ENCODE measurements around the gene ABLIM1. TPM values are rescaled to one million over a fixed set of nuclear protein-coding genes. Genes with fewer than 3 reads are reported as not detected.

The ABLIM1 gene
- total and polyA plus RNA-seq, 10 of the 15 experiments (the other 5 are each of a cell fraction or from before 2014, with no cell fraction given) = 14.2 to 50.5 (median 28.1) TPM

- ATAC-seq (no peak), FAIRE-seq (no peak), DNase-seq (ENCODE audit: low read depth, low spot score) (no peak)
- no peaks in the 10 kb centered on the region for H3K9me3 ChIP-seq (replicated peaks; ENCODE audit: control insufficient read depth, insufficient read depth, low read length)
- SMC1A ChIA-PET (ENCODE audit: uncharacterized antibody, unreplicated experiment) = interaction anchor here (0.6 to 5.4 kb wide), 11 partner anchors 8 to 316 kb away, joined by 3 to 54 read pairs (median 6); no protein-coding TSS in a partner anchor
- no peak overlapping the region for H3K9ac ChIP-seq (ENCODE audit: control insufficient read depth, insufficient read depth, low read length)
- WGBS (ENCODE audit: insufficient coverage, insufficient replicate concordance, low lambda C conversion rate, missing lambda C conversion rate) = 4% methylated on average over 1 of the region's 1 CpG
- in situ Hi-C loops (cut with MboI) (loop anchor here (5.0 to 10.0 kb wide), 3 partner anchors 227 to 654 kb away; no protein-coding TSS in a partner anchor), intact Hi-C loops (cut with micrococcal nuclease; ENCODE audit: unreplicated experiment) (loop anchor here (2.0 kb wide), 4 partner anchors 224 to 660 kb away; no protein-coding TSS in a partner anchor)
- H3K27ac ChIP-seq (ENCODE audit: control insufficient read depth, insufficient read depth) = no peak overlapping the region
- no peak overlapping the region for H2AFZ ChIP-seq (ENCODE audit: control insufficient read depth, low read depth, low read length)
- no peak overlapping the region for H3K4me3 ChIP-seq
- POLR2A ChIA-PET = interaction anchor here (0.6 kb wide), 1 partner anchor 100 kb away, joined by 7 read pairs; no protein-coding TSS in a partner anchor
- CTCF ChIA-PET = interaction anchor here (0.9 to 4.5 kb wide), 18 partner anchors 9 to 659 kb away, joined by 3 to 98 read pairs (median 12); no protein-coding TSS in a partner anchor
- RAD21 ChIA-PET (ENCODE audit: unreplicated experiment) = interaction anchor here (0.7 to 2.4 kb wide), 7 partner anchors 15 to 233 kb away, joined by 3 to 13 read pairs (median 6); no protein-coding TSS in a partner anchor
- no TSS peak for BruUV-seq (replicated peaks)
- H3K79me2 ChIP-seq (ENCODE audit: control insufficient read depth, insufficient read depth, low read length) = no peaks in the 10 kb centered on the region
- no peak overlapping the region for H3K4me2 ChIP-seq (ENCODE audit: control insufficient read depth, insufficient read depth)
- peaks cover 0 to 3% of the 10 kb centered on the region in 2 experiments; a peak in 1 of 4 replicates for H3K36me3 ChIP-seq (ENCODE audit: control insufficient read depth in 2 of 2, insufficient read depth in 2 of 2, low read length in 1 of 2)
- TF ChIP-seq ZZZ3 (IDR thresholded peaks at IDR 0.05; ENCODE audit: control insufficient read depth, insufficient read length, low read depth) (no peak), NFXL1 (IDR thresholded peaks at IDR 0.05; ENCODE audit: borderline replicate concordance) (no peak), SUPT20H (IDR thresholded peaks at IDR 0.05; ENCODE audit: borderline replicate concordance, control insufficient read depth, low read depth, low read length) (no peak), ZNF592 (IDR thresholded peaks at IDR 0.05) (no peak)
- H4K20me1 ChIP-seq (ENCODE audit: control insufficient read depth, insufficient read depth) = no peaks in the 10 kb centered on the region
- H3K27me3 ChIP-seq (replicated peaks in 1 of 2; ENCODE audit: control insufficient read depth in 2 of 2, insufficient read depth in 2 of 2, low read length in 1 of 2) = no peaks in the 10 kb centered on the region
- 0 out of 2 replicates have a peak, but pooled peaks cover 3% of the 10 kb centered on the region for H3K4me1 ChIP-seq (ENCODE audit: control insufficient read depth, insufficient read depth, low read length)
Measured at GRCh38 chr10:114470361-114470760, 187.7 kb downstream of the ABLIM1 start.
